H9 (cell line): ENCODE results near the gene DHRSX. TPM values are rescaled to one million over a fixed set of nuclear protein-coding genes. Genes with fewer than 3 reads are reported as not detected.

ENCODE experiments used
- DNase-seq: peaks from one replicate; pipeline ENCODE4 v3.0.0-alpha.2; 2017
- H2AFZ ChIP-seq: one replicate; pipeline ENCODE4 v1.6.1; 2013; ENCODE audit warnings: mild to moderate bottlenecking, low read length, control low read depth, moderate library complexity
- H2AK5ac ChIP-seq: 2 replicates; pipeline ENCODE4 v1.6.1; 2013; ENCODE audit warnings: low read length, control low read depth, mixed read lengths; ENCODE audit not compliant: insufficient read length
- H2BK120ac ChIP-seq: one replicate; pipeline ENCODE4 v1.6.1; 2013; ENCODE audit warnings: low read depth, mild to moderate bottlenecking, low read length, control low read depth, inconsistent platforms; ENCODE audit not compliant: poor library complexity, severe bottlenecking
- H2BK12ac ChIP-seq: 2 replicates; pipeline ENCODE4 v1.6.1; 2013; ENCODE audit warnings: low read length, control low read depth, mixed read lengths, low read depth; ENCODE audit not compliant: insufficient read length
- H2BK15ac ChIP-seq: 2 replicates; pipeline ENCODE4 v1.6.1; 2013; ENCODE audit warnings: low read depth, low read length, control low read depth
- H2BK20ac ChIP-seq: one replicate; pipeline ENCODE4 v1.6.1; 2013; ENCODE audit warnings: low read depth, mild to moderate bottlenecking, low read length, control low read depth, inconsistent platforms; ENCODE audit not compliant: poor library complexity, severe bottlenecking
- H2BK5ac ChIP-seq: 2 replicates; pipeline ENCODE4 v1.6.1; 2013; ENCODE audit warnings: low read length, control low read depth, mixed read lengths; ENCODE audit not compliant: insufficient read length
- H3K14ac ChIP-seq: 2 replicates; pipeline ENCODE4 v1.6.1; 2013; ENCODE audit warnings: low read length, control low read depth; ENCODE audit not compliant: insufficient read depth
- H3K18ac ChIP-seq: 2 replicates; pipeline ENCODE4 v1.6.1; 2013; ENCODE audit warnings: low read depth, mild to moderate bottlenecking, mixed read lengths, low read length, control low read depth; ENCODE audit not compliant: insufficient read length
- H3K23ac ChIP-seq: 2 replicates; pipeline ENCODE4 v1.6.1; 2013; ENCODE audit warnings: low read length, control low read depth, mixed read lengths, low read depth; ENCODE audit not compliant: insufficient read length
- H3K23me2 ChIP-seq: 2 replicates; pipeline ENCODE4 v1.6.1; 2013; ENCODE audit warnings: low read depth, mild to moderate bottlenecking, mixed read lengths, low read length, control low read depth; ENCODE audit not compliant: insufficient read length, poor library complexity, severe bottlenecking
- H3K27ac ChIP-seq: 2 replicates; pipeline ENCODE4 v1.5.1; 2013; ENCODE audit warnings: low read length, control low read depth, mixed read lengths, low read depth; ENCODE audit not compliant: insufficient read length
- H3K27me3 ChIP-seq: 2 replicates; pipeline ENCODE4 v1.6.1; 2013; ENCODE audit warnings: low read length, control low read depth, inconsistent platforms; ENCODE audit not compliant: insufficient read depth
- H3K4ac ChIP-seq: 2 replicates; pipeline ENCODE4 v1.6.1; 2013; ENCODE audit warnings: low read depth, mild to moderate bottlenecking, control low read depth, inconsistent platforms, low read length, moderate library complexity
- H3K4me1 ChIP-seq: 2 replicates; pipeline ENCODE4 v1.6.1; 2013; ENCODE audit warnings: low read length, control low read depth, inconsistent platforms; ENCODE audit not compliant: insufficient read depth
- H3K4me2 ChIP-seq: 2 replicates; pipeline ENCODE4 v1.6.1; 2013; ENCODE audit warnings: low read length, control low read depth, mixed read lengths; ENCODE audit not compliant: insufficient read length, insufficient read depth
- H3K56ac ChIP-seq: 2 replicates; pipeline ENCODE4 v1.6.1; 2013; ENCODE audit warnings: low read depth, mild to moderate bottlenecking, mixed read lengths, low read length, control low read depth; ENCODE audit not compliant: insufficient read length
- H3K79me1 ChIP-seq: 2 replicates; pipeline ENCODE4 v1.6.1; 2013; ENCODE audit warnings: low read depth, mild to moderate bottlenecking, moderate library complexity, low read length, control low read depth, inconsistent platforms; ENCODE audit not compliant: insufficient read depth, poor library complexity, severe bottlenecking
- H3K79me2 ChIP-seq: 2 replicates; pipeline ENCODE4 v1.6.1; 2013; ENCODE audit warnings: low read length, control low read depth, inconsistent platforms; ENCODE audit not compliant: insufficient read depth
- H3K9ac ChIP-seq: 2 replicates; pipeline ENCODE4 v1.6.1; 2013; ENCODE audit warnings: low read length, control low read depth, mixed read lengths; ENCODE audit not compliant: insufficient read length; ENCODE audit errors: extremely low read depth
- H3K9me3 ChIP-seq: one replicate; pipeline ENCODE4 v1.6.1; 2013; ENCODE audit warnings: low read depth, low read length, inconsistent platforms; ENCODE audit not compliant: control insufficient read depth
- H3T11ph ChIP-seq: one replicate; pipeline ENCODE4 v1.6.1; 2013; ENCODE audit warnings: mild to moderate bottlenecking, low read length, control low read depth, inconsistent platforms
- H4K20me1 ChIP-seq: one replicate; pipeline ENCODE4 v1.6.1; 2013; ENCODE audit not compliant: control insufficient read depth, insufficient read length, insufficient read depth
- H4K5ac ChIP-seq: 2 replicates; pipeline ENCODE4 v1.6.1; 2013; ENCODE audit warnings: low read depth, mild to moderate bottlenecking, mixed read lengths, low read length, control low read depth; ENCODE audit not compliant: insufficient read length
- H4K8ac ChIP-seq: replicated peaks from 2 replicates; pipeline ENCODE4 v1.6.1; 2013; ENCODE audit warnings: low read length, control low read depth, mixed read lengths, low read depth; ENCODE audit not compliant: insufficient read length
- H4K91ac ChIP-seq: 2 replicates; pipeline ENCODE4 v1.6.1; 2013; ENCODE audit warnings: low read depth, mild to moderate bottlenecking, moderate library complexity, mixed read lengths, low read length, control low read depth; ENCODE audit not compliant: insufficient read length
- H3K27ac Mint-ChIP-seq, 3 experiments: 2 replicates in 2 of 3; 3 replicates in 1 of 3; pipeline ENCODE4 v1.8.0; 2020 to 2021; ENCODE audit warnings: mixed read lengths in 3 of 3, mild to moderate bottlenecking in 1 of 3, moderate library complexity in 1 of 3
- H3K27me3 Mint-ChIP-seq: 2 replicates; pipeline ENCODE4 v1.8.0; 2021; ENCODE audit warnings: low read depth, mild to moderate bottlenecking, moderate library complexity, mixed read lengths
- H3K36me3 Mint-ChIP-seq, 3 experiments: 2 replicates in 2 of 3; 3 replicates in 1 of 3; pipeline ENCODE4 v1.8.0; 2020 to 2021; ENCODE audit warnings: low read depth in 3 of 3, mixed read lengths in 3 of 3; ENCODE audit not compliant: insufficient read depth in 1 of 3
- H3K4me1 Mint-ChIP-seq, 2 experiments: 2 replicates each; pipeline ENCODE4 v1.8.0; 2020; ENCODE audit warnings: mixed read lengths in 2 of 2
- H3K4me3 Mint-ChIP-seq, 2 experiments: 2 replicates in 1 of 2; 3 replicates in 1 of 2; pipeline ENCODE4 v1.8.0; 2020 to 2021; ENCODE audit warnings: mild to moderate bottlenecking in 2 of 2, mixed read lengths in 2 of 2, moderate library complexity in 1 of 2
- H3K9me3 Mint-ChIP-seq, 2 experiments: 2 replicates in 1 of 2; 3 replicates in 1 of 2; pipeline ENCODE4 v1.8.0; 2020; ENCODE audit warnings: mild to moderate bottlenecking in 2 of 2, mixed read lengths in 2 of 2, moderate library complexity in 1 of 2
- WGBS: extraction: QIAGEN DNeasy Blood & Tissue Kit; methylation state at CpG from one replicate; pipeline ENCODE4 v1.1.7; 2013; ENCODE audit warnings: missing lambda C conversion rate, low lambda C conversion rate, mixed read lengths; ENCODE audit not compliant: insufficient read length; ENCODE audit errors: extremely low coverage; 5-methylcytosine and 5-hydroxymethylcytosine counted together
- total RNA-seq: library from RNA; stranded (reverse); gene quantifications from 2 replicates; pipeline ENCODE4 v1.2.1, GENCODE V29; 2021
- TF ChIP-seq, protein P1 (sequence below): fragments of 200-600 bp; sonication (generic); conservative IDR thresholded peaks from 3 replicates; pipeline ENCODE4 v1.8.0; 2021; ENCODE audit warnings: antibody characterized with exemption, mild to moderate bottlenecking

The DHRSX gene
- total RNA-seq, 1 experiment from 2014 or later = 44.0 TPM

DNA sequence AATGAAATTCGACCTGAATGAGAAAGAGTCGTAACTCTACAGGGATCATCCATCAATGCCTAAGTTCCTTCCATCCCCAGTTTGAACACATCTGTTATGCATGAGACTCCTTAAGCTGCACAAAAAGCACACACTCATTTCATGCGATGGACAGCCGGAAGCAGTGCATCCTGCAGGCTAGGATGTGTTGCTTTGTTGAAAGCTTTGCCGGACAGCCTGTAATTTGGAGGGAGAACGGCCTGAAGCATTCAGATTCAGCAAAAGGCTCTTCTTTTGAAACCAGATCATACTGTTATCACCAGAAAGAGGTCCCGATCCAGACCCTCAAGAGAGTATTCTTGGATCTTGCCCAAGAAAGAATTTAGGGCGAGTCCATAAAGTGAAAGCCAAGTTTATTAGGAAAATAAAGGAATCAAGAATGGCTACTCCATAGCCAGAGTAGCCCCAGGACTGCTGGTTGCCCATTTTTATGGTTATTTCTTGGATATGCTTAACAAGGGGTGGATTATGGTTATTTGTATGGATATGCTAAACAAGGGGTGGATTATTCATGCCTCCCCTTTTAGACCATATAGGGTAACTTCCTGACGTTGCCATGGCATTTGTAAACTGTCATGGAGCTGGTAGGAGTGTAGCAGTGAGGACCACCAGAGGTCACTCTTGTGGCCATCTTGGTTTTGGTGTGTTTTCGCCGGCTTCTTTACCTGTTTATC, 48.1 kb upstream of the DHRSX start:
- Histone ChIP-seq H3K4me2 (peak overlapping the region; percentile 9), H3K9me3 (peaks cover 6% of the 10 kb centered on the region), H3K4ac (no peak overlapping the region), H3K27ac (peak overlapping the region; percentile 62), H3K23ac (no peak overlapping the region), H4K8ac (no peak overlapping the region), H2BK12ac (no peak overlapping the region), H2AK5ac (no peak overlapping the region), H2BK15ac (no peak overlapping the region), H3K79me1 (no peaks in the 10 kb centered on the region), H3K4me1 (peaks cover 11% of the 10 kb centered on the region), H3K18ac (peak overlapping the region; percentile 77), H3K79me2 (no peaks in the 10 kb centered on the region), H3K14ac (no peak overlapping the region), H3K9ac (no peak overlapping the region), H3K27me3 (no peaks in the 10 kb centered on the region), H4K20me1 (no peaks in the 10 kb centered on the region), H2AFZ (no peak overlapping the region), H3T11ph (no peak overlapping the region), H4K91ac (no peak overlapping the region), H2BK20ac (no peak overlapping the region), H3K23me2 (no peaks in the 10 kb centered on the region), H4K5ac (no peak overlapping the region), H2BK120ac (no peak overlapping the region), H2BK5ac (no peak overlapping the region), H3K56ac (no peak overlapping the region)
- DNase-seq = peak; percentile 55
- Mint-ChIP-seq H3K4me3 (peak overlapping the region in 1 of 2 experiments; percentile 44; a peak in 3 of 5 replicates), H3K9me3 (peaks cover 29 to 33% of the 10 kb centered on the region in 2 experiments), H3K4me1 (peaks cover 32 to 36% of the 10 kb centered on the region in 2 experiments), H3K27ac (peak overlapping the region; percentile 94 to 99 (median 97)), H3K36me3 (peaks cover 15 to 41% (median 19%) of the 10 kb centered on the region in 3 experiments), H3K27me3 (peaks cover 6% of the 10 kb centered on the region)
- TF ChIP-seq, protein P1, sequence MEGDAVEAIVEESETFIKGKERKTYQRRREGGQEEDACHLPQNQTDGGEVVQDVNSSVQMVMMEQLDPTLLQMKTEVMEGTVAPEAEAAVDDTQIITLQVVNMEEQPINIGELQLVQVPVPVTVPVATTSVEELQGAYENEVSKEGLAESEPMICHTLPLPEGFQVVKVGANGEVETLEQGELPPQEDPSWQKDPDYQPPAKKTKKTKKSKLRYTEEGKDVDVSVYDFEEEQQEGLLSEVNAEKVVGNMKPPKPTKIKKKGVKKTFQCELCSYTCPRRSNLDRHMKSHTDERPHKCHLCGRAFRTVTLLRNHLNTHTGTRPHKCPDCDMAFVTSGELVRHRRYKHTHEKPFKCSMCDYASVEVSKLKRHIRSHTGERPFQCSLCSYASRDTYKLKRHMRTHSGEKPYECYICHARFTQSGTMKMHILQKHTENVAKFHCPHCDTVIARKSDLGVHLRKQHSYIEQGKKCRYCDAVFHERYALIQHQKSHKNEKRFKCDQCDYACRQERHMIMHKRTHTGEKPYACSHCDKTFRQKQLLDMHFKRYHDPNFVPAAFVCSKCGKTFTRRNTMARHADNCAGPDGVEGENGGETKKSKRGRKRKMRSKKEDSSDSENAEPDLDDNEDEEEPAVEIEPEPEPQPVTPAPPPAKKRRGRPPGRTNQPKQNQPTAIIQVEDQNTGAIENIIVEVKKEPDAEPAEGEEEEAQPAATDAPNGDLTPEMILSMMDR = peak; percentile 67
- no CpG with 5 or more reads among the region's 11 CpGs for WGBS
